Endothelial cell of hepatic sinusoid (primary cell): Measurements from ENCODE around the gene CDK14.

ENCODE experiments used
- in situ Hi-C: cut with HindIII; loops from 2 replicates; pipeline ENCODE4 v1.10.0; 2017; ENCODE audit warnings: low sequenced_read_pairs

Gene CDK14

DNA sequence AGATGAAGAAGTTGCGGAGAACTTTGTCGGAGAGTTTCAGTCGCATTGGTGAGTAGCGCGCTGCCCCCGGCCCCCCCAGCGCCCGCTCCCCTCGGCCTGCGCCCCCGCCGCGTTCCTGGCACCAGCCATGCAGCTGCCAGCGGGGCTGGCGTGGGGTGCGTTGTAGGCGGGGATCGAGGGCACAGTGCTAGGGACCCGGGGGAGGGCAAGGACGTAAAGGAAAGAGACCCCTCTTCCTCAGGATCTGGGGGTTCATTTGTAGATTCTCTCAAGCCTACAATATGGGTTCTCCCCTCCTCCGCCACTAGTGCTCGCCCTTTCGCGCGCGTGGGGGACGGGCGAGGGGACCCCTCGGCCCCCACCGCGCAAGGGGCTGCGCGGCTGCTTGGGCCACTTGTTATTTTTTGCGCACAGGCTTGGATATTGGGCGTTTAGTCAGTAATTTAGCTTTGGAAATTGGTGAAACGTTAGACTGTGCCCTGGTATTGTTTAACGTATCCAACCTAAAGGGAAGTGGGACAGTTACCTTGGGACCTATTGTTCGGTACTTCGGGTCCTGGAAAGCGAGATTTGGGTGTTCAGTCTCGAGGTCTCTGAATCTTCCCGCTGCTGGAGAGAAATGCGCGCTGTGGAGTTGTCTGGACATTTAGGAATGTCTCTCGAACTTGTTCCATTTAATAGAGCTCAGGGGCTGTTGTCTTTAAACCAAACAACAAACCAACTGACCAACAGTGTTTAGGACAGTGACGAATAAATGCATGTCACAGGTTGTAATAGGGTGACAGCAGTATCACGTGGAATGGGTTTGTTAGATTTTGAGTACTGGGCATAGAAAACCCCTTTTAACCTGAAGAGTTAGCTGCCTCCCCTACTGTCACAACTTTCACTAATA is 796 bp downstream of the CDK14 start:
- in situ Hi-C loops: no loop called here

DNA sequence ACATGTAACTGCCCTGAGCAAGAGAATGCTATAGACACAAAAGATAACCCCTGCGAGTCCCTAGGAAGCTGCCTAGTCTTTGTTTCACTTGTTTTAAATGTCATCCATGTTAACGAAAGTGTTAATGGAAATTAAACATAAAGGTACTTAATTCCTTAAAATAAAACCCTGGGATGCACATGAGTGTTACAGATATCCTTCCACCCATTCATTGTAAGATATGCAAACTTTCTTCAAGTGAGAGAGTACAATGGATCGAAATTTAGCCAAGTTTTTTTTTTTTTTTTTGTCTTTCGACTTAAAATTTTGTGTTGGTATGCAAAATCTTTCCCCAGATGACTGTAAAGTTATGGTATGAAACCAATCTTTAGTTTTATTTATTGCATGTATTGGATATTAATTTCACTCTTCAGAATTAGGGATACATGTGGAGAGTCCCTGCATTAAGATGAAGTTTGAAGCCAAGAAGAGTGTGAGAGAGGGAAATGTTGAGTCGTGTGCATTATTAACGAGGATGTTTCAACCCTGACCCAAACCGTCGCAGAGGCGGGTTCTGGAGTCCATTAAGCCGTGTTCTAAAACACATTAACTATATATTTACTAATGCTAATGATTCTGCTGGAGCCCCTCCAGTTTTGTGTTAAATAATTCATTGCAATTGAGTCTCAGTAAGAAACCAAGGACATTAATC is 1.6 kb downstream of the CDK14 start:
- in situ Hi-C loops: no loop called here

DNA sequence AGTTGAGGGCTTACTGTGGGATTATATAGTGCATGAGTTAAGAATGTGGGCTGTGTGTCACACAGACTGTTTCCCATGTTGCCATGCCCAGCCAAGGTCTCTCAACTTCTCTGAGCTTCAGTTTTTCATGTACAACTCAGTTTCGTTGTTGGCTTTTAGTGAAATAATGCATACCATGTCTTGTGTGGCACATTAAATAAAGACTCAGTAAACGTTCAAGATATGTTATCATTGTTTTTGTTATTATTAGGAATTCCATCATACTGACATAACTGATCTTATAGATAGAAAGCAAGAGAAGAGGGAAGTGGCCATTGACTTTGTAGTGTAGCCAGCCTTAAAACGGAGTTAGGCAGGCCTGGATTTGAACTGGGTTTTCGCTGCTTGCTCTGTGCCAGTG is 2.9 kb downstream of the CDK14 start:
- in situ Hi-C loops: no loop called here

DNA sequence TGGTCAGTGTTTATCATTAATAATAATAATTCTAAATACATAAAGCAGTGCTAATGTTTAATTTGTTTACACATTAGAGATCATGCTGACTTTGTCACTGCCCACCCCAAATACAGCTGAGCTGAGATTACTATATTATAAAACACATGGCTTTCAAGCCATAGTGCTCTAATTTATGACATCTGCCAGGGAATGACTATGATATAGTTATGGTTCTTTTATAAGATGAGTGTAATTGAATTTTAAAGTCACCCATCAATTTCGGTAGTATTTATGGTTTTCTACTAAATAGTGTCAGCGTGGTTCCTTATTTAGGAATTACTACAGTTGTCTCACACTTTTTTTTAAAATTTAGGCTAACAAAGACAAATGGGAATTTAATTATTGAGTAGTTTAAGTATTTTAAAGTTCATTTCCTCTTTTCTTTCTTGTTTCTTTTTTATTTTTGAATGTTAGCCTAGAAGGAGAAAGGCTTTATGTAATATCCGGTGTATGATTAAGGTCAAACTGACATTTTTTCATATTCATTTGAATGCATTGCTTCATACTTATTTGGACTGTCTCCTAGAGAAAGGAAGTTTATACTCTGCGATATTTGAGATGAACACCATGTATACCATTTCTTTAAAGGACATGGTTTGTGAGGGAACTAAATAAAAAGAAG is 3.9 kb downstream of the CDK14 start:
- in situ Hi-C loops: no loop called here

DNA sequence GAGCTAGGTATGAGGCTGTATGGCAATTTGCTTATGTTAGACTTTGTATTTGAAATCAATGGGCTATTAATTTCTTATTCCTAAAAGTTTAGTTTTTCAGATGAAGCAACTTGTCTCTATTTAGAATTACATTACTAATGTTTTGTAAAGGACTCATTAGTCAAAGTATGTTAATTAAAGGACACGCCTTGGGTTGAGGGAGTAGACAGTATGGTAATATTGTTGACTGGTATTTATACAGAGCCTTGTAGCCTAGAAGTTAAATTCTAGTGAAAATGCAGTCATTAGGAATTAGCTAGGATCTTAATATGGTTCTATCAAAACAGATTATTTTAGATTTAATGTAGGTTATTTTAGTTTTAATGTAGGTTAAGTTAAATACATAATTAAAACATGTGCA is 6.2 kb downstream of the CDK14 start:
- in situ Hi-C loops: no loop called here

DNA sequence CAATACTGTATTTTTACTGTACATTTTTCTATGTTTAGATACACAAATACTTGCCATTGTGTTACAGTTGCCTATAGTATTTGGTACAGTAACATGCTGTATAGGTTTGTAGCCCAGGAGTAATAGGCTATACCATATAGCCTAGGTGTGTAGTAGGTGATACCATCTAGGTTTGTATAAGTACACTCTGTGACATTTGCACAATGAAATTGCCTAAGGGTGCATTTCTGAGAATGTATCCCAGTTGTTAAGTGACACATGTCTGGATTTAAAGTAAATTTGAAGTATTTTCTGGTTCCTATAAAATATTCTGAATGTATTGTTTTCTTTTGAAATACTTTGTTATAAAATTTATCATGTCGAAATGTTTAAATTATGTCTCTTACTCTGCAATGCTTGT is 7.2 kb downstream of the CDK14 start:
- in situ Hi-C loops: no loop called here

DNA sequence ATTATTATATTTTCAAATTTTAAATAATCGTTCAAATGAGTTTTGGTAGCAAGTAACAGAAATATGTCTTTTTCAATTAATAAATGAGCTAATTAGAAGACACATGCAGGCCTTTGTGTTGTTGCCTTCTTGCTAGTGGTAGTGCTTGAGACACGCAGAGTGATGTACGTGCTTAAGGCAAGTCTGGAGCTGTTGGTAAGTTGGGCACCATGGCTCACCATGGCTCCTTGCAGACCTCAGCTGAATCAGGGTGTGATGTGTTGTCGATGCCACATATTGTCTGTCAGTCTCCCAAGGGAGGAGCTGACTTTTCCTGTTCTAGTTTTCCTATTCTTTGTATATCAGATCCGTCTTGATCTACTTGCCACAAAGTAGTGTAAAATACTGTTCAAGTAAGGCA is 8.3 kb downstream of the CDK14 start:
- in situ Hi-C loops: no loop called here

DNA sequence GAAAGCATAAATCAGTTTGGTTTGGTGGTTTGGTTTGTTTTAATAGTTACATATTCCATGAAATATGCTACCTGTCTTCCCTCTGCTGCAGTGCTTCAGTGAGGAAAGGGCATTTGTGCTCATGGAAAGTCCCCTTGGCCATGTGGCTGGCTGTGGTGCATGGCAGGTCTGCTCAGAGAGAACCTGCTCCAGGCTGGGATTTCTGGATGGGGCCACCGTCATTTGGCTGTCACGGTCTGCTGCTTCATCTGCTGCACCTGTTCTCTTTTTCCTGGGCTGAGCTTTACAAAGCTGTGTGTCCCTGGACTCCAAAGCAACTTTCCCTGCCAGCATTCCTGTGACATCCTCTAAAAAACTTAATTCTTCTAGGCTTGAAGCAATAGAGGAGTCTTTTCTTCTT is 8.9 kb downstream of the CDK14 start:
- in situ Hi-C loops: no loop called here

DNA sequence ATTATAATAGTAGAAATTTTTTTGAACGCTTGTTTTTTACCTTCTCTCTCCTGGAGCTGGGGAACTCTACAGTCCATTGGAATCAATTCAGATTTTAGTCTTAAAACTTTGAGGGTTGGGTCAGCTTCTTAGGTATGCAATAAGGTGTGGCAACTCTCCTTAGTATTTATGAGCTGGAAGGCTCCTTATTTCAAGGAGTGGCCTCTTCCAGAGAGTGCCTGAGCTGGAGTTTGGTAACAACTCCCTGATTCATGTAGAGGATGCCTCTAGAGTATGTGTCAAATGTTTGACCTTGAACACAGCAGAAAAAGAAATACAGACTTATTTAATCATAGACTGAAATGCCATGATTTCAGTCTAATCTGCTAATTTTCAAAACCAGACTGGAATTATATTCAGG is 11.1 kb downstream of the CDK14 start:
- in situ Hi-C loops: no loop called here

DNA sequence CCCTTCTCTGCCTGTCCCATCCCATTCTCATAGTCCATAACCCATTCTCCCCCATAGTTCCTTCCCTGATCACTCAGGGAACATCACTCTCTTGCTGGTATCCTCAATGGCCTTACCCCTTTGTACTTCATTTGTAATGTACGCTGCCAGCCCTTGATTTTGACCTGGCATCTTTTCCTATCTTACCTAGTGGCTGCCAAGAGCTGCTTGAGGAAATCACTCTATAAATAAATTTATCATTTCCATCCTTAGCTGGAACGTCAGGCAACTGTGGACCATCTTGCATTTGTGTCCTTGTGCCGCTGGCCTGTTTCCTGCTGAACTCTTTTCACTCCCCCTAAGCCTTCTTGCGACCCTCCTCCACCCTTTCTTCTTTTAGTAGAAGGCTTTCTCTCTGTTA is 14.0 kb downstream of the CDK14 start:
- in situ Hi-C loops: no loop called here

DNA sequence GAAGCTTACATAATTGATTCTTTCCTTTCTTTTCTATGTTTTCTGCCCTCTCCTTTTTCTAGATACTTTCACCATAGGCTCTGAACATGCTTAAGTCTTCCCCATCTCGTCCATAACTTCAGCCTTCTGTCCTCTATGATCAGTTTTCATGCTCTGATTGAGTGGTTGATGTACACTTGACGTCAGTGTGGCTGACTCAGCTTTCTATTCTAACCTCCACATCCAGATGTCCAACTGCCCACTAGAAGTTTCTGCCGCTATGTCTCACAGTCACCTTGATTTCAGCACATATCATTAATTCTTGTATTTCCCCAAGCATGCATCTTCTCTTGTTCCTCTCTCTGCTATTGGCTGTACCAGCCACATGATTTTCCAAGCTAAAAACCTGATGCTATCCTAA is 15.0 kb downstream of the CDK14 start:
- in situ Hi-C loops: no loop called here

DNA sequence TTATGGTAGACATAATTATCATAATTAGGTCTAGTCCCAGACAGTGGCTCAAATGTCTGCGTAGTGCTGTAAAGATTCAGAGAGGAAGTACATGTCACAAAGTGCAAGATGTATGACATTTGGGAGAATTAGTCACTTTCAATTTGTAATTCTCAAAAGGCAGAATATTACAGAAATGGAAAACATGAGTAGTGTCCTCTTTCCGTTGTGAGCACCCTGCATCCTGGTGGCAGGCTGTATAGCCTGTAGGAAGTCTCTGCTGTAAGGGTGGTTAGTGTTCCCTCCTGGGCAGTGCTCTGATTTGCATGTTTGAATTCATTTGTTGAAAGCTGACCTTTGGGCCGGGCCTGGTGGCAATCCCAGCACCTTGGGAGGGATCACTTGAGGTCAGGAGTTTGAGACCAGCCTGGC is 17.0 kb downstream of the CDK14 start:
- in situ Hi-C loops: no loop called here

DNA sequence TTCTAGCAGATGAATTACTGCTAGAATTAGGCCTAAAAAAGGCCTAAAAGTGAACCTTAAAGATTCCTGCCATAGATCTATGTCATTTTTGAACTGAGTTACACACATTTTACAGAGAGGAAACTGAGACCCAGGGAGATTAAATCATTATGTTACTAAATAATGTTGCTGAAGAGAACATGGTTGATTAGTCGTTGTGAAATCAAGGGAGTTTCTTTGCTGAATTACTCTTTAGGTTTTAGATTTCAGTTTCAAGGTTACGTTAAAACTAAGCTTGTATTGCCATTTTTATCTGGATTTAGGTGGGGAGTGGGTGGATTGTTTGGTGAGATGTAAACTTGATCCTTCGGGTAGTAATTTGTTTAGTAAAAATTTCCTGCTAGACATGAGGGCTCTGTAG is 21.3 kb downstream of the CDK14 start:
- in situ Hi-C loops: no loop called here

DNA sequence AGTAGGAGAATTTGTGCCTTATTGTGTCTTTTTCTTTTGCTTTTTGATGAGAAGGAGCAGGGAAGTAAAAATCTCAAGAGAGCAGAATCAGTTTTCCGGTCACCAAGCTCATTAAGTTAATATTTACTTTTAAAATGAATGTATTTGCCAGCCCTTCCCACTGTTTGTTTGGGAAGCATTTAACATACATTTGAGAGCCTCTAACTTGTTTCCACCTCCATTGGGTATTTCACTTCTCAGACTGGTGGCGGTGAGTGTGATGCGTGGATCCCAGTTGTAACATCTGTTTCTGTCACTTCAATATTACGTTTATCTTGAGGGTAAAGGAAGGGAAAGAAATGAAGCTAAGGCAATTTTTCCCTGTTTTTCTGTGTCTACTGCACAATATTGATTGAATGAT is 22.8 kb downstream of the CDK14 start:
- in situ Hi-C loops: no loop called here

DNA sequence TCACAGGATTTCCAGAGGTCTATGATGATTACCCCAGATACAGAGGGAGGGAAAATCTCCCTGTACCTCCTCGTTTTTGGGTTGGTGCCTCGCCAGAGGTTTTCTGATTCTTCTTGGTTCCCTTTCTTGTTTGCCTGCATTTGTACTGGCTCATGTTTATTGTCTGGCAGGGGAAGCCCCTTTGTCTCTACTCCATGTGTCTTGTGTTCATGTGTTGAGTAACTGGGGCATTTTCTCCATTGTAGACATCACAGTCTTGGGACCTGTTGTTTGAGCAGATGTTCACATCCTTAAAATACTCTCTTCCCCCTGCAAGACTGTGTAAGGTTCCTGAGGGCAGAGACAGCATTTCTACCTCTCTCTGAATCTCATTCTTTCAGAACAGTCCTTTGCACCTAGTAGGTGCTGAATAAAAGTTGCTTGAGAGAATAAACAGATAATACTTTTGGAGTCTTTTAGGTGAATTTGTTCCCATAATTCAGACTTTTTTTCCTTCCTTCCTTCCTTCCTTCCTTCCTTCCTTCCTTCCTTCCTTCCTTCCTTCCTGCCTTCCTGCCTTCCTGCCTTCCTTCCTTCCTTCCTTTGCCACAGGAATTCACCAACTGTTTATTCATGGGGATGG is 25.1 kb downstream of the CDK14 start:
- in situ Hi-C loops: no loop called here

DNA sequence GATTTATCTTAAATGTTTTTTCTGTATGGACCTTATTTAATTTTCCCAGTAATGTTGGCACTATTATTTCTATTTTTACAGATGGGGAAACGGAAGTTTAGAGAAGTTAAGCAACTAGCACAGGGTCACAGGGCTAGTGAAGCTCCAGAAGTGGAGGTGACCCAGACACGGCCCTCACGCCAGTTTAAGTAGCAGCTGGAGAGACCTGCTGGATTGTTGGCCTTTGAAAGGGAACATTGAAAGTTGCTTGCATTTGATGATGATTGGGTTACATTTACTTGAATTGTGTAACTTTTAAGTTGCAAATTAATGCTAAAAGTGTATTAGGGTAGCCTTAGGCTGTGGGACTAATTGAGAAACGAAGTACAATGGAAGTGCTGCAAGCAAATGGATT is 25.6 kb downstream of the CDK14 start:
- in situ Hi-C loops: no loop called here

DNA sequence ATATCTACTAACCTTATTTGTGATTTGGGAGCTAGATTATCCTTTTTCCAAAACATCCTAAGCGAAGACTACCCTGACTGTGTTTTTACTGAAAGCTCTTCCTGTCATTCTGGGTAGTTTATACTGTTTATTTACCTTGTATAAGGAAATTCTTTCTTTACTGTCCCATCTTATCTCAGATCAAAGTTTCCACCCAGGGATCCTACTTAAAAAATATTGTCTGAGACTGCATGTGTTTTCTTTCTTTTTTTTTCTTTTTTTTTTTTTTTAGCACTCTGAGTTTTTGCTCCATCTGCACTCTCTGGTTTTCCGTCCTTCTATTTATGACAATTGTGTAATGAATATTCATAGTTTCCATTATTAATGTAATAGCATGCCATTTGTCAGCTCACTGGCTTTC is 26.5 kb downstream of the CDK14 start:
- in situ Hi-C loops: no loop called here

DNA sequence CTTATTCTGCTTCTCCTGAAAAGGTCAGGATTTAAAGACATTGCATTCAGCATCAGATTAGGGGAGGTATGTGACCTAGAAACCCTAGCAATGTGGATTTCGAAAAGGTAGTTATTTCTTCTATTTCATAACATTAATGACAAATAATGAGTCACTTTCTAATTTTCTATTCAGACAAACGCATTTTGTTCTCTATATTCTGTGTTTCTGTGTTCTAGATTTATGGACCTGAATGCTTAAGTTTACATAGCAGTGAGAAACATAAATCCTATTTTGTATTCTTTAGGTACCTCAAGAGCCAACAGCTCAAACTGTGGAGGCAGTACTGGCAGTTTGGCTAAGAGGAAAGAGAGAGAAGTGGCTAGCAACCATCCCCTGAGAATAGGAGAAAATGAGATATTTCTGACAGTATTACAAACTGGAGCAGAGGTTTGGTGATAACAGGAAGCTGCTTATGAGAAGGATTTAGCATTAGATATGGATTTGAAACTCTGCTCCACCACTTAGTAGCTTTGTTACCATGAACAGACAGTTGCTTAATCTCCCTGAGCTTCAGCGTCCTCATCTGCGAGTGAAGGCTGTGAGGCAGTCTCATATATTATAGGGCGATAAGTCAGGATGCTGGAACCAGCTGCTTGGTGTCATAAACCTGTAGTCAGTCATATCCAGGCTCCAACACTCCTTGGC is 28.2 kb downstream of the CDK14 start:
- in situ Hi-C loops: no loop called here

DNA sequence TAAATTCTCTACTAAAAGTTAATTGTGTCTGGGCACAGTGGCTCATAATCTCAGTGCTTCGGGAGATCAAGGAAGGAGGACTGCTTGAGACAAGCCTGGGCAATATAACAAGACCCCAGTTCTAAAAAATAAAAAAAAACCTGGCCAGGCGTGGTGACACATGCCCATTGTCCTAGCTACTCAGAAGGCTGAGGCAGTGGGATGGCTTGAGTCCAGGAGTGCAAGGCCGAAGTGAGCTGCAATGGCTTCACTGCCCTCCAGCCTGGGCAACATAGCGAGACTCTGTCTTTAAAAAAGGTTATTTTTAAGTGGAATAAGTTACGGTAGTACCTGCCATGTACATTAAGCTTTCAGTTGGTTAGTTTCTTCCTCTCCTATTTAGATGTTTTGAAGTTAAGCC is 28.9 kb downstream of the CDK14 start:
- in situ Hi-C loops: no loop called here

DNA sequence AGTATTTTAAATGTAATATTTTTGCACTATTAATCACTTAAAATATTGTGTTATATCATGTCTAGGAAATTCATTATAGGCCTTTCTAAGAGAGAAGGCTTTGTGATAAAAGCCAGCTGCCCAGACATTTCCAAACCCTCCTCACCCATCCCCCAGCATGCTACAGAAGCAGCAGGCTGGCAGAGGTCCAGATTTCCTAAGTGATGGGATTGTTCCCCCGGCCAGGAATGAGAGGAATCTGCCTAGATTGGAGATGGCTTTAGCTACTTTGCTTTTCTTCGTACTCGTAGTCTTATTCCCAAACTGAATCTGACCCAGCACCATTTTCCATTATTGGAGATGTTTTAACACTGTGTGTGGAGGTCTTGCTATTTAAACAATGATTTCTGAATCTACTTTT is 29.4 kb downstream of the CDK14 start:
- in situ Hi-C loops: no loop called here

DNA sequence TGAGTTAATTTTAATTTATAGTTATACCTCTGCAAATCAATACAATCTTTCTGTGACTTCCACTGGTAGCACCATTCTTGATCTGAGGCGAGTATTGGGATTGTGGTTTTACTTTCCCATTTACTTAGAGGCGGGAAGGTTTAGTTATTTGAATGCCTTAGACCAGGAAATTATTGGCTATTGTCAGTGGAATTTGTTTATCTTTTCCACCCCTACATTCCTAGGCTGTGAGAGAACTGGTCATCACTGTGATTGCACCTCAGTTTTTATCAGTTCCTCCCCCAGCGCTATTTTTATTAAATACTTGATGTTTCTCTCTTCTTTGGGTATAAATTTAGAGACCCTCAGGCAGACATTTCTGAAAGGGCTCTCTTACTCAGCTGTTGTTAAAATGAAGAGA is 29.9 kb downstream of the CDK14 start:
- in situ Hi-C loops: no loop called here
